ENCODE measurements around the gene OR56A5. TPM values are rescaled to one million over a fixed set of nuclear protein-coding genes. Genes with fewer than 3 reads are reported as not detected.

OR56A5 gene
- total and polyA plus RNA-seq, 2 of the 4 experiments (the other 2 are of a cell fraction) = not detected

DNA sequence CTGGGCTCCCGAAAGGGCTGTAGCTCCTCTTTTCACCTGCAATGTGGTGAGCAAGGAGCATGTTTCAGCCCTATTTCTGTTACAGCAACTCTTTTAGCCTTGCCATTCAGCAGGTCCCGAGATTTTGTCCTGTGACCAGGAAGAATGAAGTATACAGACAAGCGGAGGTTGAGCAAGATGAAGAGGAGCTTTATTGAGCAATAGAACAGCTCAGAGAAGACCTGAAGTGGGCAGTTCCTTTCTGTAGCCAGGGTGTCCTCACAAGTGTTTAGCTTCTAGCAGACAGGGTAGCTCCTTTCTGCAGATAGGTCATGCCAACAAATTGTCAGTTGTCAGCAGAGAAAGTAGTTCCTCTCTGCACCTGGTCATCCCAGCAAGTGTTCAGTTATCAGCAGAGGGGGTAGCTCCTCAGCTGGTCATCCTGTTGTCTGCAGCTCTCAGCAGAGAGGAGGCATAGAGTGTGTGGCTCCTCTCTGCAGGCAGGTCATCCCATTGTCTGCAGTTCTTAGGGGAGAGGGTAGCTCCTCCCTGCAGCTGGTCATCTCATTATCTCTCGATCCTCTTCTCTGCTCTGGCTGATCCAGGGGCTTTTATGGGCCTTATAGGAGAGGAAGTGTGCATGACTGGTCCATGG, 43.9 kb upstream of the OR56A5 start:
- no peaks in the 10 kb centered on the region for H3K4me1 ChIP-seq (ENCODE audit: control insufficient read depth, insufficient read depth, low read length)
- H3K18ac ChIP-seq (ENCODE audit: low read depth, low read length) = no peak overlapping the region
- H3K9ac ChIP-seq (ENCODE audit: low read depth, low read length) = no peak overlapping the region
- H2BK15ac ChIP-seq (ENCODE audit: low read depth, low read length) = no peak overlapping the region
- in situ Hi-C loops (cut with MboI; ENCODE audit: low sequenced_read_pairs) = no loop called here
- DNase-seq = no peak
- no peak overlapping the region for H2BK120ac ChIP-seq (ENCODE audit: low read depth, low read length)
- H4K5ac ChIP-seq (ENCODE audit: low read depth, low read length) = no peak overlapping the region
- no TSS peak for BruUV-seq (replicated peaks)
- H4K8ac ChIP-seq (ENCODE audit: low read depth in 2 of 2, low read length in 2 of 2) = no peak overlapping the region
- H3K23ac ChIP-seq (ENCODE audit: low read depth, low read length) = no peak overlapping the region
- H3K27ac ChIP-seq (ENCODE audit: insufficient read depth, low read length) = no peak overlapping the region
- H3K4me3 ChIP-seq (ENCODE audit: insufficient read depth, low read depth, low read length) = no peak overlapping the region
- no peak overlapping the region for H2AK5ac ChIP-seq (ENCODE audit: low read depth, low read length)
- H2BK5ac ChIP-seq (ENCODE audit: low read depth, low read length, poor library complexity, severe bottlenecking) = no peak overlapping the region
- no peak overlapping the region for H2BK20ac ChIP-seq (ENCODE audit: low read depth, low read length)
- ATAC-seq (ENCODE audit: low read depth) = no peak
- TF ChIP-seq, protein P1, sequence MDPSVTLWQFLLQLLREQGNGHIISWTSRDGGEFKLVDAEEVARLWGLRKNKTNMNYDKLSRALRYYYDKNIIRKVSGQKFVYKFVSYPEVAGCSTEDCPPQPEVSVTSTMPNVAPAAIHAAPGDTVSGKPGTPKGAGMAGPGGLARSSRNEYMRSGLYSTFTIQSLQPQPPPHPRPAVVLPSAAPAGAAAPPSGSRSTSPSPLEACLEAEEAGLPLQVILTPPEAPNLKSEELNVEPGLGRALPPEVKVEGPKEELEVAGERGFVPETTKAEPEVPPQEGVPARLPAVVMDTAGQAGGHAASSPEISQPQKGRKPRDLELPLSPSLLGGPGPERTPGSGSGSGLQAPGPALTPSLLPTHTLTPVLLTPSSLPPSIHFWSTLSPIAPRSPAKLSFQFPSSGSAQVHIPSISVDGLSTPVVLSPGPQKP (IDR thresholded peaks at IDR 0.05; ENCODE audit: borderline replicate concordance, low read depth, low read length) = no peak
- no peak for TF ChIP-seq FOS (IDR thresholded peaks at IDR 0.05; ENCODE audit: low read depth, low read length)
- TF ChIP-seq NFE2L2 (IDR thresholded peaks at IDR 0.05; ENCODE audit: low read depth, low read length) = no peak
- no peak for TF ChIP-seq MAFK (IDR thresholded peaks at IDR 0.05; ENCODE audit: low read depth, low read length)
- TF ChIP-seq RCOR1 (IDR thresholded peaks at IDR 0.05; ENCODE audit: insufficient replicate concordance, low read length) = no peak
- TF ChIP-seq, protein P2, sequence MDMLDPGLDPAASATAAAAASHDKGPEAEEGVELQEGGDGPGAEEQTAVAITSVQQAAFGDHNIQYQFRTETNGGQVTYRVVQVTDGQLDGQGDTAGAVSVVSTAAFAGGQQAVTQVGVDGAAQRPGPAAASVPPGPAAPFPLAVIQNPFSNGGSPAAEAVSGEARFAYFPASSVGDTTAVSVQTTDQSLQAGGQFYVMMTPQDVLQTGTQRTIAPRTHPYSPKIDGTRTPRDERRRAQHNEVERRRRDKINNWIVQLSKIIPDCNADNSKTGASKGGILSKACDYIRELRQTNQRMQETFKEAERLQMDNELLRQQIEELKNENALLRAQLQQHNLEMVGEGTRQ (IDR thresholded peaks at IDR 0.05; ENCODE audit: low read depth, low read length) = no peak
- TF ChIP-seq SMC3 (IDR thresholded peaks at IDR 0.05; ENCODE audit: low read depth, low read length) = no peak
- TF ChIP-seq RFX5 (IDR thresholded peaks at IDR 0.05; ENCODE audit: low read depth, low read length) = no peak
- no peak for TF ChIP-seq MXI1 (IDR thresholded peaks at IDR 0.05; ENCODE audit: borderline replicate concordance, low read depth, low read length)
- no peak overlapping the region for H3K56ac ChIP-seq (ENCODE audit: extremely low read depth, insufficient read depth, low read length)
- no peak overlapping the region for H3K14ac ChIP-seq (replicated peaks; ENCODE audit: low read depth, low read length)
- intact Hi-C loops (cut with micrococcal nuclease) = no loop called here
- peaks cover 3% of the 10 kb centered on the region; the same call in 1 of the 2 replicates for H3K9me3 ChIP-seq (ENCODE audit: control insufficient read depth, insufficient read depth, low read length)
- ChIA-PET CTCF (no interaction called here), POLR2A (ENCODE audit: unreplicated experiment) (no interaction called here)
- no peaks in the 10 kb centered on the region for H3K79me1 ChIP-seq (ENCODE audit: low read depth in 1 of 2, low read length in 2 of 2)
- H3K36me3 ChIP-seq (ENCODE audit: control insufficient read depth, insufficient read depth, low read length) = no peaks in the 10 kb centered on the region
- H2AFZ ChIP-seq (replicated peaks; ENCODE audit: low read length, poor library complexity) = no peak overlapping the region
- no peak overlapping the region for H4K91ac ChIP-seq (ENCODE audit: insufficient read depth, low read depth, low read length)
- no peaks in the 10 kb centered on the region for H3K27me3 ChIP-seq (ENCODE audit: control insufficient read depth, insufficient read depth, low read length)
- dilution Hi-C loops (cut with HindIII; ENCODE audit: low sequenced_read_pairs, unreplicated experiment) = no loop called here
- H2AK9ac ChIP-seq (replicated peaks; ENCODE audit: low read depth, low read length, poor library complexity) = no peak overlapping the region
- no peaks in the 10 kb centered on the region for H4K20me1 ChIP-seq (ENCODE audit: insufficient read depth, low read length)
- no peak overlapping the region for H3K4me2 ChIP-seq (ENCODE audit: low read depth, low read length)
- H3K4ac ChIP-seq (ENCODE audit: low read depth, low read length) = no peak overlapping the region
- H3K9me1 ChIP-seq (ENCODE audit: insufficient read depth, low read length) = no peaks in the 10 kb centered on the region
- 66% methylated on average over 2 of the region's 4 CpGs; no CpG with 5 or more reads in 1 of the 2 experiments for WGBS, 2 experiments (ENCODE audit: extremely low coverage in 2 of 2, insufficient read length in 1 of 2)
